Erythroblast (primary cell): ENCODE data around the gene ERVMER34-1.

Experiments used
- DNase-seq, 2 experiments: peaks; one replicate each; lab custom pipeline; 2025; lab: John Stamatoyannopoulos, UW
- GATA1 ChIP-seq: IDR thresholded peaks from 2 replicates; pipeline ENCODE4 v1.6.1; 2011; ENCODE audit warnings: low read depth, mild to moderate bottlenecking, control low read depth, low read length, moderate library complexity
- POLR2A ChIP-seq: IDR thresholded peaks from 2 replicates; pipeline ENCODE4 v1.6.1; 2011; ENCODE audit warnings: mild to moderate bottlenecking, low read length

Gene ERVMER34-1

GRCh38 chr4:52712251-52713130, 38.7 kb downstream of the ERVMER34-1 start:
- TF ChIP-seq GATA1 (no peak), POLR2A (peak; percentile 92)
- peak; percentile 97 for DNase-seq

- TF ChIP-seq POLR2A = no peak
- TF ChIP-seq GATA1 = no peak
- DNase-seq = no peak
Observed at GRCh38 chr4:52711834-52712250, 39.4 kb downstream of the ERVMER34-1 start.

- DNase-seq = peak in 1 of 2 experiments; percentile 18
- no peak for TF ChIP-seq POLR2A
- no peak for TF ChIP-seq GATA1
Observed at GRCh38 chr4:52711272-52711671, 40.0 kb downstream of the ERVMER34-1 start.

GRCh38 chr4:52709155-52709554, 42.1 kb downstream of the ERVMER34-1 start:
- TF ChIP-seq POLR2A = no peak
- TF ChIP-seq GATA1 = no peak
- no peak for DNase-seq

- DNase-seq = no peak
- TF ChIP-seq POLR2A (no peak), GATA1 (no peak)
Observed at GRCh38 chr4:52704661-52705060, 46.6 kb downstream of the ERVMER34-1 start.

- DNase-seq = no peak
- no peak for TF ChIP-seq POLR2A
- no peak for TF ChIP-seq GATA1
Observed at GRCh38 chr4:52704133-52704532, 47.1 kb downstream of the ERVMER34-1 start.

GRCh38 chr4:52701207-52701606, 50.0 kb downstream of the ERVMER34-1 start:
- no peak for DNase-seq
- TF ChIP-seq POLR2A = no peak
- no peak for TF ChIP-seq GATA1

- DNase-seq = no peak
- no peak for TF ChIP-seq GATA1
- TF ChIP-seq POLR2A = no peak
Observed at GRCh38 chr4:52694936-52695335, 56.3 kb downstream of the ERVMER34-1 start.

GRCh38 chr4:52693492-52693891, 57.7 kb downstream of the ERVMER34-1 start:
- no peak for TF ChIP-seq POLR2A
- no peak for TF ChIP-seq GATA1
- no peak for DNase-seq
